ENCODE measurements around the gene BCL3. TPM values are rescaled to one million over a fixed set of nuclear protein-coding genes. Genes with fewer than 3 reads are reported as not detected.

The BCL3 gene
- total and polyA plus RNA-seq, 10 of the 15 experiments (the other 5 are each of a cell fraction or from before 2014, with no cell fraction given): 0.55 to 22.7 (median 3.6) TPM

DNA sequence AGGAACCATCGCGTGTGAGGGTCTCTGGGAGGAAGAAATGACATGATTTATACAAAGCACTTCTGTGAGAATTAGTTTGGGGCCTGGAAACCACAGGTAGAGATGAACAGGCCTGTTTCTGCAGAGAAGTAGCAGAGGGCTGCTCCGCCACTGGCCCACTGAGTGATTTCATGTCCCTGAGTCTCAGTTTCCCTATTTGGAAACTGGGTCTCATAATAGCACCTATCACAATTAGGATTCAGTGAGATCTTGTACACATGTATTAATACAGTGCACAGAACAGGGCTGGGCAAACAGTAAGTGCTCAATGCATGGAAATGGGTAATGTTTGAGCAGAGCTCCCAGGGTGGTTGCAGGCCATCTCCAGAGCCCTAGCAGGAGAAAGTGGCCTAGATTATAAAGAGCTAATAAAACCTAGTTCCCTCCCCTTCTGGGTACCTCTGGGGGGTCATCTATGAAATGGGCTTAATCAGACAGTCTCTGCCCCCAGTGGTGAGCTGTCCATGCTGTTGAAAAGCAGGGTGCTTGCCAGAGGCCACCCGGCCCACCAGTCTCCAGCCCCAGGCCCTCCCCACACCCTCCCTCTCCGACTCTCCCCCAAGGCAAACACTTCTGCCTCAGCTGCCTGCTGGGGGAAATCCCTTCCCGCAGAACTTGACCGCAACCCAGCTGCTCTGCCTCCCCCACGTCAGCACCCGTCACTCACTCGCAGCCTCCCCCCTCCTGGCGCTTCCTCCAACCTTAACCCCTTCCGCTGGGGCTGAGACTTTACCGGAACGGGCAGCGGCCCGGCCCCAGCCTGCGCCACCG, 4.5 kb downstream of the BCL3 start (continued):
- TF ChIP-seq, protein P1, sequence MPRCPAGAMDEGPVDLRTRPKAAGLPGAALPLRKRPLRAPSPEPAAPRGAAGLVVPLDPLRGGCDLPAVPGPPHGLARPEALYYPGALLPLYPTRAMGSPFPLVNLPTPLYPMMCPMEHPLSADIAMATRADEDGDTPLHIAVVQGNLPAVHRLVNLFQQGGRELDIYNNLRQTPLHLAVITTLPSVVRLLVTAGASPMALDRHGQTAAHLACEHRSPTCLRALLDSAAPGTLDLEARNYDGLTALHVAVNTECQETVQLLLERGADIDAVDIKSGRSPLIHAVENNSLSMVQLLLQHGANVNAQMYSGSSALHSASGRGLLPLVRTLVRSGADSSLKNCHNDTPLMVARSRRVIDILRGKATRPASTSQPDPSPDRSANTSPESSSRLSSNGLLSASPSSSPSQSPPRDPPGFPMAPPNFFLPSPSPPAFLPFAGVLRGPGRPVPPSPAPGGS (IDR thresholded peaks at IDR 0.05; ENCODE audit: borderline replicate concordance, insufficient read depth, low read depth, low read length, poor library complexity, severe bottlenecking): peak; percentile 99

DNA sequence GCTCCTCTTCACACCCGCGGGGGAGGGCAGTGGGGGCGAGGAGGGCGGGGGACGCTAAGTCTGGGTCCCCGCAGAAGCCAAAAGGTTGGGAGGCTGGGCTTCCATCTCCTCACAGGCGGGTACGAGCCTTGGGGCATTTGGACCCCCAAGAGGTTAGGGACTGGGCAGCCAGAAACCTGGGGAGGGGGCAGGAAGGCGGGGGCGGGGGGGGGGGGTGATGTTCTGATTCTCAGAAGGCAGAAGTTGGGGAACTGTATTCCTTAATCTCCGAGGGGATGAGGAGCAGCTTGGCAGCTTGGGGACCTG, 5.1 kb downstream of the BCL3 start:
- SMC1A ChIA-PET (ENCODE audit: uncharacterized antibody, unreplicated experiment): interaction anchor here (0.8 to 7.7 kb wide), 12 partner anchors 11 to 449 kb away, joined by 3 to 115 read pairs (median 6); partner anchors contain the start of gene ZNF235
- no peak for DNase-seq (ENCODE audit: low read depth, low spot score)
- ATAC-seq: no peak
- RAD21 ChIA-PET (ENCODE audit: unreplicated experiment): interaction anchor here (0.7 to 4.2 kb wide), 10 partner anchors 13 to 137 kb away, joined by 3 to 49 read pairs (median 12); no protein-coding TSS in a partner anchor
- 2% methylated on average over 8 of the region's 11 CpGs for WGBS (ENCODE audit: insufficient coverage, insufficient replicate concordance, low lambda C conversion rate, missing lambda C conversion rate)
- in situ Hi-C loops (cut with MboI): no loop called here
- Histone ChIP-seq H3K4me3 (peak overlapping the region; percentile 77; the same call in 1 of the 2 replicates), H3K36me3 (ENCODE audit: control insufficient read depth in 2 of 2, insufficient read depth in 2 of 2, low read length in 1 of 2) (peaks cover 0 to 9% of the 10 kb centered on the region in 2 experiments), H3K9ac (ENCODE audit: control insufficient read depth, insufficient read depth, low read length) (peak overlapping the region; percentile 87), H3K79me2 (ENCODE audit: control insufficient read depth, insufficient read depth, low read length) (peaks cover 52% of the 10 kb centered on the region), H4K20me1 (ENCODE audit: control insufficient read depth, insufficient read depth) (no peaks in the 10 kb centered on the region), H3K9me3 (replicated peaks; ENCODE audit: control insufficient read depth, insufficient read depth, low read length) (no peaks in the 10 kb centered on the region), H3K4me2 (ENCODE audit: control insufficient read depth, insufficient read depth) (peak overlapping the region; percentile 90), H2AFZ (ENCODE audit: control insufficient read depth, low read depth, low read length) (no peak overlapping the region), H3K27ac (ENCODE audit: control insufficient read depth, insufficient read depth) (peak overlapping the region; percentile 95), H3K27me3 (replicated peaks in 1 of 2; ENCODE audit: control insufficient read depth in 2 of 2, insufficient read depth in 2 of 2, low read length in 1 of 2) (no peaks in the 10 kb centered on the region), H3K4me1 (ENCODE audit: control insufficient read depth, insufficient read depth, low read length) (peaks cover 34% of the 10 kb centered on the region)
- BruUV-seq (replicated peaks): no TSS peak
- POLR2A ChIA-PET: interaction anchor here (0.8 to 3.8 kb wide), 9 partner anchors 11 to 62 kb away, joined by 3 to 32 read pairs (median 11); no protein-coding TSS in a partner anchor
- CTCF ChIA-PET: interaction anchor here (0.9 to 7.7 kb wide), 8 partner anchors 10 to 99 kb away, joined by 3 to 109 read pairs (median 4); no protein-coding TSS in a partner anchor
- intact Hi-C loops (cut with micrococcal nuclease; ENCODE audit: unreplicated experiment): loop anchor here (1.0 to 2.0 kb wide), 4 partner anchors 17 to 62 kb away; no protein-coding TSS in a partner anchor
- TF ChIP-seq, protein P2, sequence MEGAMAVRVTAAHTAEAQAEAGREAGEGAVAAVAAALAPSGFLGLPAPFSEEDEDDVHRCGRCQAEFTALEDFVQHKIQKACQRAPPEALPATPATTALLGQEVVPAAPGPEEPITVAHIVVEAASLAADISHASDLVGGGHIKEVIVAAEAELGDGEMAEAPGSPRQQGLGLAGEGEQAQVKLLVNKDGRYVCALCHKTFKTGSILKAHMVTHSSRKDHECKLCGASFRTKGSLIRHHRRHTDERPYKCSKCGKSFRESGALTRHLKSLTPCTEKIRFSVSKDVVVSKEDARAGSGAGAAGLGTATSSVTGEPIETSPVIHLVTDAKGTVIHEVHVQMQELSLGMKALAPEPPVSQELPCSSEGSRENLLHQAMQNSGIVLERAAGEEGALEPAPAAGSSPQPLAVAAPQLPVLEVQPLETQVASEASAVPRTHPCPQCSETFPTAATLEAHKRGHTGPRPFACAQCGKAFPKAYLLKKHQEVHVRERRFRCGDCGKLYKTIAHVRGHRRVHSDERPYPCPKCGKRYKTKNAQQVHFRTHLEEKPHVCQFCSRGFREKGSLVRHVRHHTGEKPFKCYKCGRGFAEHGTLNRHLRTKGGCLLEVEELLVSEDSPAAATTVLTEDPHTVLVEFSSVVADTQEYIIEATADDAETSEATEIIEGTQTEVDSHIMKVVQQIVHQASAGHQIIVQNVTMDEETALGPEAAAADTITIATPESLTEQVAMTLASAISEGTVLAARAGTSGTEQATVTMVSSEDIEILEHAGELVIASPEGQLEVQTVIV (IDR thresholded peaks at IDR 0.05; ENCODE audit: borderline replicate concordance, partially characterized antibody): no peak
- TF ChIP-seq EGR1 (IDR thresholded peaks at IDR 0.05; ENCODE audit: borderline replicate concordance in 1 of 2, low read depth in 2 of 2, low read length in 2 of 2): no peak; a peak in 1 of 3 replicates
- no peak for TF ChIP-seq RFX5 (IDR thresholded peaks at IDR 0.05; ENCODE audit: low read depth, low read length)
- TF ChIP-seq POLR2AphosphoS5 (IDR thresholded peaks at IDR 0.05; ENCODE audit: low read length): no peak
- no peak for TF ChIP-seq SMC3 (IDR thresholded peaks at IDR 0.05; ENCODE audit: borderline replicate concordance, low read length)
- TF ChIP-seq, protein P3, sequence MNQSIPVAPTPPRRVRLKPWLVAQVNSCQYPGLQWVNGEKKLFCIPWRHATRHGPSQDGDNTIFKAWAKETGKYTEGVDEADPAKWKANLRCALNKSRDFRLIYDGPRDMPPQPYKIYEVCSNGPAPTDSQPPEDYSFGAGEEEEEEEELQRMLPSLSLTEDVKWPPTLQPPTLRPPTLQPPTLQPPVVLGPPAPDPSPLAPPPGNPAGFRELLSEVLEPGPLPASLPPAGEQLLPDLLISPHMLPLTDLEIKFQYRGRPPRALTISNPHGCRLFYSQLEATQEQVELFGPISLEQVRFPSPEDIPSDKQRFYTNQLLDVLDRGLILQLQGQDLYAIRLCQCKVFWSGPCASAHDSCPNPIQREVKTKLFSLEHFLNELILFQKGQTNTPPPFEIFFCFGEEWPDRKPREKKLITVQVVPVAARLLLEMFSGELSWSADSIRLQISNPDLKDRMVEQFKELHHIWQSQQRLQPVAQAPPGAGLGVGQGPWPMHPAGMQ (IDR thresholded peaks at IDR 0.05; ENCODE audit: borderline replicate concordance): no peak
- FAIRE-seq: no peak
